ENCODE measurements around the gene TCERG1L.

Gene TCERG1L

GRCh38 chr10:131094527-131095312, 216.8 kb downstream of the TCERG1L start:
- peak; percentile 54 for DNase-seq

GRCh38 chr10:131093795-131094366, 217.6 kb downstream of the TCERG1L start:
- no peak for DNase-seq

GRCh38 chr10:131093346-131093745, 218.2 kb downstream of the TCERG1L start:
- DNase-seq, result no peak

GRCh38 chr10:131092876-131093275, 218.6 kb downstream of the TCERG1L start:
- DNase-seq, result no peak

GRCh38 chr10:131092386-131092785, 219.1 kb downstream of the TCERG1L start:
- no peak for DNase-seq

- DNase-seq, result no peak
These were observed 219.8 kb downstream of the TCERG1L start for GRCh38 chr10:131091682-131092081.

- peak; percentile 11 for DNase-seq
These were observed 220.5 kb downstream of the TCERG1L start for GRCh38 chr10:131090761-131091661.

GRCh38 chr10:131089861-131090260, 221.7 kb downstream of the TCERG1L start:
- DNase-seq, result no peak

GRCh38 chr10:131089150-131089549, 222.4 kb downstream of the TCERG1L start:
- DNase-seq, result no peak

- no peak for DNase-seq
These were observed 222.9 kb downstream of the TCERG1L start for GRCh38 chr10:131088619-131089018.

- no peak for DNase-seq
These were observed 223.9 kb downstream of the TCERG1L start for GRCh38 chr10:131087464-131088215.

- DNase-seq, result no peak
These were observed 225.0 kb downstream of the TCERG1L start for GRCh38 chr10:131086511-131086910.

GRCh38 chr10:131086094-131086493, 225.4 kb downstream of the TCERG1L start:
- no peak for DNase-seq

GRCh38 chr10:131085091-131085860, 226.2 kb downstream of the TCERG1L start:
- DNase-seq, result no peak

- DNase-seq, result no peak
These were observed 226.8 kb downstream of the TCERG1L start for GRCh38 chr10:131084791-131085090.

GRCh38 chr10:131083915-131084790, 227.4 kb downstream of the TCERG1L start:
- no peak for DNase-seq

- DNase-seq, result no peak
These were observed 228.5 kb downstream of the TCERG1L start for GRCh38 chr10:131082991-131083481.

GRCh38 chr10:131082201-131082850, 229.2 kb downstream of the TCERG1L start:
- DNase-seq, result no peak

GRCh38 chr10:131081786-131082185, 229.7 kb downstream of the TCERG1L start:
- DNase-seq, result no peak

- no peak for DNase-seq
These were observed 230.1 kb downstream of the TCERG1L start for GRCh38 chr10:131081376-131081775.
